HepG2 (cell line): Measurements from ENCODE around the gene NDUFB11. TPM values are rescaled to one million over a fixed set of nuclear protein-coding genes. Genes with fewer than 3 reads are reported as not detected.

Source experiments
- ATAC-seq: fragments of 200-7000 bp; cut with Tn5 transposase; 3 replicates; pipeline ENCODE4 v1.9.1; 2020; ENCODE audit warnings: mild to moderate bottlenecking, moderate library complexity
- BruUV-seq: library from RNA; stranded (reverse); fragments of 400-500 nt; replicated peaks from 2 replicates; lab custom pipeline; 2021; lab: Mats Ljungman, UMichigan
- CTCF ChIA-PET: fragments of 300-600 bp; formaldehyde crosslinking; extraction: SDS; loops from one replicate; lab custom pipeline; 2021; ENCODE audit warnings: low total read pairs, inconsistent platforms, low intra/inter-chr PET ratio; lab: Yijun Ruan, JAX
- POLR2A ChIA-PET: fragments of 350-600 bp; sonication (Branson Sonifier 250); formaldehyde crosslinking; loops from one replicate; lab custom pipeline; 2020; ENCODE audit warnings: antibody characterized with exemption, inconsistent platforms; lab: Yijun Ruan, JAX
- DNase-seq: peaks from one replicate; pipeline ENCODE4 v3.0.0-alpha.2; 2015; ENCODE audit warnings: low spot score
- FAIRE-seq: peaks from 3 replicates; lab custom pipeline; 2011; peaks lifted over from hg19 to GRCh38; lab: Jason Lieb, UNC
- H2AFZ ChIP-seq: one replicate; pipeline ENCODE4 v1.6.1; 2011; ENCODE audit warnings: low read length, inconsistent platforms
- H3K27ac ChIP-seq: fragments of 300-600 bp; 3 replicates; pipeline ENCODE4 v1.8.0; 2011; ENCODE audit warnings: mixed run types, mild to moderate bottlenecking, mixed read lengths, low read length, inconsistent platforms; ENCODE audit not compliant: insufficient read depth; ENCODE audit errors: extremely low read length
- H3K27me3 ChIP-seq, 2 experiments: fragments of 200-600 bp in 1 of 2; 2 replicates in 1 of 2; 3 replicates in 1 of 2; pipeline versions ENCODE4 v1.6.0 to v1.8.0; 2011; ENCODE audit warnings: low read length in 2 of 2, mild to moderate bottlenecking in 2 of 2, moderate library complexity in 2 of 2, inconsistent platforms in 1 of 2; ENCODE audit not compliant: insufficient read depth in 2 of 2, control insufficient read depth in 1 of 2
- H3K36me3 ChIP-seq, 2 experiments: fragments of 200-600 bp in 1 of 2; replicated peaks in 1 of 2; 2 replicates in 1 of 2; 3 replicates in 1 of 2; pipeline versions ENCODE4 v1.5.1 to v1.8.0; 2011; ENCODE audit warnings: low read length in 2 of 2, inconsistent platforms in 1 of 2; ENCODE audit not compliant: insufficient read depth in 2 of 2, control insufficient read depth in 1 of 2
- H3K4me1 ChIP-seq: 2 replicates; pipeline ENCODE4 v1.5.1; 2012; ENCODE audit warnings: low read length, inconsistent platforms; ENCODE audit not compliant: insufficient read depth
- H3K4me2 ChIP-seq: 2 replicates; pipeline ENCODE4 v1.6.0; 2011; ENCODE audit warnings: low read depth, low read length, inconsistent platforms
- H3K4me3 ChIP-seq, 3 experiments: fragments of 200-600 bp in 1 of 3; sonication (generic), shearing (Covaris generic) in 1 of 3; replicated peaks in 1 of 3; 2 replicates each; pipeline ENCODE4 v1.5.1; 2011 to 2016; ENCODE audit warnings: low read length in 3 of 3, inconsistent platforms in 2 of 3, low read depth in 2 of 3, mild to moderate bottlenecking in 2 of 3, control low read depth in 1 of 3, mixed read lengths in 1 of 3; ENCODE audit not compliant: insufficient read depth in 1 of 3
- H3K79me2 ChIP-seq: one replicate; pipeline ENCODE4 v1.6.1; 2011; ENCODE audit warnings: low read length, inconsistent platforms; ENCODE audit not compliant: insufficient read depth
- H3K9ac ChIP-seq: 2 replicates; pipeline ENCODE4 v1.6.0; 2011; ENCODE audit warnings: mild to moderate bottlenecking, low read depth, low read length, inconsistent platforms; ENCODE audit not compliant: insufficient read depth
- H3K9me3 ChIP-seq: 2 replicates; pipeline ENCODE4 v1.5.1; 2012; ENCODE audit warnings: mild to moderate bottlenecking, low read length
- H4K20me1 ChIP-seq: 2 replicates; pipeline ENCODE4 v1.6.0; 2011; ENCODE audit warnings: inconsistent platforms, mild to moderate bottlenecking, low read length, moderate library complexity; ENCODE audit not compliant: insufficient read depth
- GTF2F1 ChIP-seq: fragments of 150-350 bp; IDR thresholded peaks from 2 replicates; pipeline ENCODE4 v1.6.1; 2014; ENCODE audit warnings: low read length
- MYNN ChIP-seq: sonication (generic); formaldehyde crosslinking; IDR thresholded peaks from 2 replicates; pipeline ENCODE4 v1.4.0; 2020; ENCODE audit warnings: mild to moderate bottlenecking, low read depth, missing genetic modification reagents
- NFIC ChIP-seq: IDR thresholded peaks from 2 replicates; pipeline ENCODE4 v1.6.1; 2012; ENCODE audit warnings: mild to moderate bottlenecking, low read length, inconsistent platforms
- PAXIP1 ChIP-seq: sonication (generic); formaldehyde crosslinking; conservative IDR thresholded peaks from 2 replicates; pipeline ENCODE4 v1.4.0; 2020; ENCODE audit warnings: mild to moderate bottlenecking, missing genetic modification reagents, moderate library complexity
- SNRNP70 ChIP-seq: fragments of 200-400 bp; formaldehyde crosslinking; IDR thresholded peaks from 2 replicates; pipeline ENCODE4 v1.6.1; 2017; ENCODE audit warnings: mild to moderate bottlenecking, low read depth, low read length, moderate library complexity
- TBX2 ChIP-seq: sonication (generic); formaldehyde crosslinking; IDR thresholded peaks from 2 replicates; pipeline ENCODE4 v1.5.0; 2020; ENCODE audit warnings: missing genetic modification reagents, mild to moderate bottlenecking, borderline replicate concordance
- TCF7L2 ChIP-seq: IDR thresholded peaks from 2 replicates; pipeline ENCODE4 v1.6.1; 2011; ENCODE audit warnings: mild to moderate bottlenecking, low read depth, low read length, moderate library complexity
- TFDP2 ChIP-seq: sonication (generic); formaldehyde crosslinking; IDR thresholded peaks from 2 replicates; pipeline ENCODE4 v1.4.0; 2020; ENCODE audit warnings: missing genetic modification reagents
- TOPORS ChIP-seq: sonication (generic); formaldehyde crosslinking; IDR thresholded peaks from 2 replicates; pipeline ENCODE4 v1.8.0; 2023; ENCODE audit warnings: mild to moderate bottlenecking, missing genetic modification reagents
- ZBED4 ChIP-seq: sonication (generic); formaldehyde crosslinking; IDR thresholded peaks from 2 replicates; pipeline ENCODE4 v1.4.0; 2020; ENCODE audit warnings: missing genetic modification reagents, borderline replicate concordance
- ZMYM2 ChIP-seq: sonication (generic); formaldehyde crosslinking; IDR thresholded peaks from 2 replicates; pipeline ENCODE4 v1.8.0; 2022; ENCODE audit warnings: mild to moderate bottlenecking, missing genetic modification reagents
- ZNF430 ChIP-seq: sonication (generic); formaldehyde crosslinking; IDR thresholded peaks from 2 replicates; pipeline ENCODE4 v1.9.0; 2021; ENCODE audit warnings: mild to moderate bottlenecking, missing genetic modification reagents
- ZNF616 ChIP-seq: sonication (generic); formaldehyde crosslinking; IDR thresholded peaks from 2 replicates; pipeline ENCODE4 v1.5.0; 2020; ENCODE audit warnings: low read depth, mild to moderate bottlenecking, missing genetic modification reagents
- ZNF740 ChIP-seq: sonication (generic); formaldehyde crosslinking; IDR thresholded peaks from 2 replicates; pipeline ENCODE4 v1.4.0; 2020; ENCODE audit warnings: missing genetic modification reagents
- ZSCAN21 ChIP-seq: sonication (generic); formaldehyde crosslinking; IDR thresholded peaks from 2 replicates; pipeline ENCODE4 v1.8.0; 2022; ENCODE audit warnings: mild to moderate bottlenecking, missing genetic modification reagents, moderate library complexity, borderline replicate concordance
- WGBS: methylation state at CpG from one replicate; pipeline ENCODE4 v1.1.6; 2017; ENCODE audit warnings: low lambda C conversion rate; 5-methylcytosine and 5-hydroxymethylcytosine counted together
- in situ Hi-C: cut with HindIII; loops from 2 replicates; pipeline ENCODE4 v1.10.0; 2017; ENCODE audit warnings: low pct_unique_long_range_greater_than_20kb; ENCODE audit not compliant: extremely low pct_ligation_motif_present
- intact Hi-C: fragments of 100-400 bp; cut with micrococcal nuclease; formaldehyde crosslinking; loops from one replicate; pipeline ENCODE4 v1.10.0; 2022; ENCODE audit not compliant: unreplicated experiment
- polyA plus RNA-seq, 8 experiments: library from polyadenylated mRNA; depleted of rRNA in 3 of 8; stranded (reverse) in 7 of 8; unstranded in 1 of 8; fragments of >200 nt; fragmentation: Illumina TruSeq in 4 of 8; extraction: Trizol in 4 of 8; gene quantifications; 2 replicates each; pipeline versions ENCODE4 v1.2.1 to v1.2.3, GENCODE V29; 2011 to 2016; ENCODE audit warnings: low read depth in 4 of 8, missing spikeins in 1 of 8, mixed read lengths in 1 of 8; ENCODE audit not compliant: insufficient read depth in 1 of 8
- total RNA-seq, 5 experiments: library from RNA; depleted of rRNA; stranded (reverse); fragments of >200 nt; fragmentation: Illumina TruSeq; extraction: Trizol; gene quantifications; 2 replicates each; pipeline ENCODE4 v1.2.3, GENCODE V29; 2016; ENCODE audit warnings: low read depth in 1 of 5

NDUFB11 gene
- total and polyA plus RNA-seq, 2 of the 13 experiments (the other 11 are each of a cell fraction or from before 2014, with no cell fraction given), result 46.6 to 100 TPM

- WGBS, result 100% methylated on average over 4 of the region's 17 CpGs
- intact Hi-C loops, result no loop called here
- H3K79me2 ChIP-seq, result no peaks in the 10 kb centered on the region
- no TSS peak for BruUV-seq
- H3K27ac ChIP-seq, result no peak overlapping the region
- peaks cover 9 to 18% of the 10 kb centered on the region in 2 experiments; a peak in 2 of 5 replicates for H3K36me3 ChIP-seq
- ChIA-PET POLR2A (no interaction called here), CTCF (no interaction called here)
- in situ Hi-C loops, result no loop called here
- H3K9me3 ChIP-seq, result no peaks in the 10 kb centered on the region
- no peak overlapping the region for H3K9ac ChIP-seq
- DNase-seq (no peak), FAIRE-seq (no peak), ATAC-seq (no peak)
- H2AFZ ChIP-seq, result no peak overlapping the region
- no peak overlapping the region for H3K4me2 ChIP-seq
- H4K20me1 ChIP-seq, result no peaks in the 10 kb centered on the region
- no peak overlapping the region for H3K4me3 ChIP-seq
- H3K27me3 ChIP-seq, result no peaks in the 10 kb centered on the region
- H3K4me1 ChIP-seq, result 0 out of 2 replicates have a peak, but pooled peaks cover 1% of the 10 kb centered on the region
- TF ChIP-seq ZBED4 (CRISPR knock-in tag) (no peak), TBX2 (no peak), ZNF616 (CRISPR knock-in tag) (no peak), ZNF740 (CRISPR knock-in tag) (no peak), TCF7L2 (no peak), ZNF430 (CRISPR knock-in tag) (no peak), TOPORS (CRISPR knock-in tag) (no peak), ZSCAN21 (CRISPR knock-in tag) (no peak), PAXIP1 (CRISPR knock-in tag) (no peak), MYNN (CRISPR knock-in tag) (no peak), GTF2F1 (no peak), SNRNP70 (no peak), ZMYM2 (no peak), NFIC (no peak), TFDP2 (CRISPR knock-in tag) (no peak)
These were observed 40.7 kb upstream of the NDUFB11 start for GRCh38 chrX:47185241-47185640.
